ENCODE measurements around the gene BARD1.

DNA sequence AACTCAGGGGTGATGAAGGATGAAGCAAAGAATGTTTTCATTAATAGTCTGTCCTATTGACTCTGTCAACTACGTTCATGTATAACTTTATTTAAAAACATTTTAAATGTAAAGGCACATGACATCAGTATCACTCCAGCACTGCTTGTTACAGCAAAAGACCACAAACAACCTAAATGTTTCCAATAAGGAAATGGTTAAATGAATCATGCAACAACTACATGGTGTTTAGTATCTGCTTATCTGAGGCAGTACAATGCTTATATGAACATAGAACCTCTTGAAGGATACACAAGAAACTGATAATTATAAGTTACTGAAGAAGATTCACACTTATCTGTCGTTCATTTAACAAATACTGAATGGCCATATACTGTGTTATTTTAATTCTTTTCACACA is 8.4 kb downstream of the BARD1 start:
- no peak for TF ChIP-seq POLR2A (IDR thresholded peaks at IDR 0.05; ENCODE audit: control extremely low read depth in 1 of 2, low read depth in 2 of 2, low read length in 2 of 2)
- TF ChIP-seq EZH2 (IDR thresholded peaks at IDR 0.05; ENCODE audit: low read depth, low read length, severe bottlenecking) = no peak
- TF ChIP-seq CHD2 (IDR thresholded peaks at IDR 0.05; ENCODE audit: low read length) = no peak
- no peak for TF ChIP-seq SUZ12 (IDR thresholded peaks at IDR 0.05; ENCODE audit: low read length)
- no peak for TF ChIP-seq NANOG (IDR thresholded peaks at IDR 0.05; ENCODE audit: insufficient read depth, low read depth, low read length, poor library complexity, severe bottlenecking)
- TF ChIP-seq, protein P1, sequence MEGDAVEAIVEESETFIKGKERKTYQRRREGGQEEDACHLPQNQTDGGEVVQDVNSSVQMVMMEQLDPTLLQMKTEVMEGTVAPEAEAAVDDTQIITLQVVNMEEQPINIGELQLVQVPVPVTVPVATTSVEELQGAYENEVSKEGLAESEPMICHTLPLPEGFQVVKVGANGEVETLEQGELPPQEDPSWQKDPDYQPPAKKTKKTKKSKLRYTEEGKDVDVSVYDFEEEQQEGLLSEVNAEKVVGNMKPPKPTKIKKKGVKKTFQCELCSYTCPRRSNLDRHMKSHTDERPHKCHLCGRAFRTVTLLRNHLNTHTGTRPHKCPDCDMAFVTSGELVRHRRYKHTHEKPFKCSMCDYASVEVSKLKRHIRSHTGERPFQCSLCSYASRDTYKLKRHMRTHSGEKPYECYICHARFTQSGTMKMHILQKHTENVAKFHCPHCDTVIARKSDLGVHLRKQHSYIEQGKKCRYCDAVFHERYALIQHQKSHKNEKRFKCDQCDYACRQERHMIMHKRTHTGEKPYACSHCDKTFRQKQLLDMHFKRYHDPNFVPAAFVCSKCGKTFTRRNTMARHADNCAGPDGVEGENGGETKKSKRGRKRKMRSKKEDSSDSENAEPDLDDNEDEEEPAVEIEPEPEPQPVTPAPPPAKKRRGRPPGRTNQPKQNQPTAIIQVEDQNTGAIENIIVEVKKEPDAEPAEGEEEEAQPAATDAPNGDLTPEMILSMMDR (IDR thresholded peaks at IDR 0.05; ENCODE audit: control extremely low read depth in 1 of 3, insufficient read depth in 1 of 3, low read depth in 1 of 3, low read length in 3 of 3) = no peak
- TF ChIP-seq, protein P2, sequence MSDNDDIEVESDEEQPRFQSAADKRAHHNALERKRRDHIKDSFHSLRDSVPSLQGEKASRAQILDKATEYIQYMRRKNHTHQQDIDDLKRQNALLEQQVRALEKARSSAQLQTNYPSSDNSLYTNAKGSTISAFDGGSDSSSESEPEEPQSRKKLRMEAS (IDR thresholded peaks at IDR 0.05) = no peak
- no peak for TF ChIP-seq TEAD4 (IDR thresholded peaks at IDR 0.05; ENCODE audit: low read depth, low read length)
- TF ChIP-seq GTF2F1 (IDR thresholded peaks at IDR 0.05; ENCODE audit: borderline replicate concordance, low read depth, low read length) = no peak
- no peak for TF ChIP-seq HDAC6 (IDR thresholded peaks at IDR 0.05; ENCODE audit: low read depth, low read length)
- TF ChIP-seq POLR2AphosphoS5 (IDR thresholded peaks at IDR 0.05; ENCODE audit: low read depth, low read length) = no peak
- TF ChIP-seq CHD1 (IDR thresholded peaks at IDR 0.05; ENCODE audit: low read depth, low read length) = no peak
- TF ChIP-seq TAF1 (IDR thresholded peaks at IDR 0.05; ENCODE audit: low read depth, low read length) = no peak
